SK-N-SH treated with all-trans-retinoic acid at 6 μM for 48 hours (cell line): ENCODE measurements around the gene CKMT2.

Experiments used
- ATAC-seq: fragments of 200-7000 bp; cut with Tn5 transposase; 3 replicates; pipeline ENCODE4 v1.9.1; 2020; ENCODE audit warnings: mild to moderate bottlenecking, moderate library complexity
- ARNTL ChIP-seq: fragments of 450-650 bp; formaldehyde crosslinking; IDR thresholded peaks from 2 replicates; pipeline ENCODE4 v1.5.0; 2020; ENCODE audit warnings: low read depth, mild to moderate bottlenecking, moderate library complexity, borderline replicate concordance
- BACH2 ChIP-seq: fragments of 250-450 bp; sonication (Bioruptor Pico); IDR thresholded peaks from 2 replicates; pipeline ENCODE4 v1.9.0; 2021; ENCODE audit warnings: mild to moderate bottlenecking, borderline replicate concordance
- CSDC2 ChIP-seq: fragments of 250-450 bp; sonication (Bioruptor Pico); IDR thresholded peaks from 2 replicates; pipeline ENCODE4 v1.5.0; 2020; ENCODE audit warnings: mild to moderate bottlenecking, moderate library complexity
- ESRRG ChIP-seq: fragments of 250-450 bp; sonication (Bioruptor Pico); IDR thresholded peaks from 2 replicates; pipeline ENCODE4 v1.6.1; 2021; ENCODE audit warnings: mild to moderate bottlenecking
- GLIS3 ChIP-seq: fragments of 250-450 bp; sonication (Bioruptor Pico); IDR thresholded peaks from 2 replicates; pipeline ENCODE4 v1.5.0; 2020; ENCODE audit warnings: mild to moderate bottlenecking, moderate library complexity
- ISL1 ChIP-seq: fragments of 250-450 bp; sonication (Bioruptor Pico); IDR thresholded peaks from 2 replicates; pipeline ENCODE4 v2.1.2; 2022; ENCODE audit warnings: mild to moderate bottlenecking, moderate library complexity
- OSR1 ChIP-seq: fragments of 250-450 bp; sonication (Bioruptor Pico); IDR thresholded peaks from 2 replicates; pipeline ENCODE4 v1.8.0; 2022; ENCODE audit warnings: moderate library complexity, mild to moderate bottlenecking, inconsistent platforms
- PATZ1 ChIP-seq: fragments of 250-450 bp; sonication (Bioruptor Pico); IDR thresholded peaks from 2 replicates; pipeline ENCODE4 v1.8.0; 2020; ENCODE audit warnings: mild to moderate bottlenecking, moderate library complexity, borderline replicate concordance
- PPARA ChIP-seq: fragments of 250-450 bp; sonication (Bioruptor Pico); IDR thresholded peaks from 2 replicates; pipeline ENCODE4 v1.5.0; 2020; ENCODE audit warnings: mild to moderate bottlenecking, borderline replicate concordance
- RARB ChIP-seq: fragments of 250-450 bp; sonication (Bioruptor Pico); IDR thresholded peaks from 2 replicates; pipeline ENCODE4 v1.8.0; 2021; ENCODE audit warnings: mild to moderate bottlenecking, moderate library complexity
- SNAI2 ChIP-seq: fragments of 250-450 bp; sonication (Bioruptor Pico); IDR thresholded peaks from 2 replicates; pipeline ENCODE4 v1.5.0; 2020; ENCODE audit warnings: mild to moderate bottlenecking, moderate library complexity
- TCF4 ChIP-seq: fragments of 250-450 bp; sonication (Bioruptor Pico); IDR thresholded peaks from 2 replicates; pipeline ENCODE4 v1.8.0; 2021; ENCODE audit warnings: mild to moderate bottlenecking, moderate library complexity, borderline replicate concordance
- TOX ChIP-seq: fragments of 250-450 bp; sonication (Bioruptor Pico); IDR thresholded peaks from 2 replicates; pipeline ENCODE4 v1.8.0; 2021; ENCODE audit warnings: mild to moderate bottlenecking, moderate library complexity, borderline replicate concordance
- ZC3H10 ChIP-seq: fragments of 250-450 bp; sonication (Bioruptor Pico); IDR thresholded peaks from 2 replicates; pipeline ENCODE4 v1.5.1; 2021; ENCODE audit warnings: mild to moderate bottlenecking, moderate library complexity
- ZFP3 ChIP-seq: fragments of 250-450 bp; sonication (Bioruptor Pico); IDR thresholded peaks from 2 replicates; pipeline ENCODE4 v1.5.0; 2020; ENCODE audit warnings: mild to moderate bottlenecking, moderate library complexity
- ZFP30 ChIP-seq: fragments of 450-650 bp; formaldehyde crosslinking; IDR thresholded peaks from 2 replicates; pipeline ENCODE4 v1.5.0; 2022; ENCODE audit warnings: mild to moderate bottlenecking, moderate library complexity
- ZNF565 ChIP-seq: fragments of 450-650 bp; formaldehyde crosslinking; conservative IDR thresholded peaks from 2 replicates; pipeline ENCODE4 v1.5.0; 2020; ENCODE audit warnings: low read depth, mild to moderate bottlenecking, moderate library complexity
- ZNF70 ChIP-seq: fragments of 450-650 bp; formaldehyde crosslinking; IDR thresholded peaks from 2 replicates; pipeline ENCODE4 v1.5.0; 2020; ENCODE audit warnings: mild to moderate bottlenecking, moderate library complexity
- ZNF8 ChIP-seq: fragments of 450-650 bp; formaldehyde crosslinking; IDR thresholded peaks from 2 replicates; pipeline ENCODE4 v1.5.0; 2020; ENCODE audit warnings: mild to moderate bottlenecking, moderate library complexity
- TF ChIP-seq, protein P1 (sequence below): fragments of 250-450 bp; sonication (Bioruptor Pico); IDR thresholded peaks from 2 replicates; pipeline ENCODE4 v1.5.0; 2020; ENCODE audit warnings: mild to moderate bottlenecking, moderate library complexity
- TF ChIP-seq, protein P2 (sequence below): fragments of 250-450 bp; sonication (Bioruptor Pico); IDR thresholded peaks from 2 replicates; pipeline ENCODE4 v1.8.0; 2021; ENCODE audit warnings: low read depth, mild to moderate bottlenecking, moderate library complexity, borderline replicate concordance
- TF ChIP-seq, protein P3 (sequence below): fragments of 250-450 bp; sonication (Bioruptor Pico); IDR thresholded peaks from 2 replicates; pipeline ENCODE4 v1.5.1; 2020; ENCODE audit warnings: low read depth, mild to moderate bottlenecking, moderate library complexity

CKMT2 gene

GRCh38 chr5:81230416-81230815, 2.7 kb upstream of the CKMT2 start:
- ATAC-seq = no peak
- TF ChIP-seq ARNTL (no peak), PPARA (no peak), GLIS3 (CRISPR knock-in tag) (no peak), OSR1 (CRISPR knock-in tag) (no peak), ZFP30 (CRISPR knock-in tag) (no peak), ZC3H10 (CRISPR knock-in tag) (no peak), TOX (no peak)
- TF ChIP-seq, protein P1, sequence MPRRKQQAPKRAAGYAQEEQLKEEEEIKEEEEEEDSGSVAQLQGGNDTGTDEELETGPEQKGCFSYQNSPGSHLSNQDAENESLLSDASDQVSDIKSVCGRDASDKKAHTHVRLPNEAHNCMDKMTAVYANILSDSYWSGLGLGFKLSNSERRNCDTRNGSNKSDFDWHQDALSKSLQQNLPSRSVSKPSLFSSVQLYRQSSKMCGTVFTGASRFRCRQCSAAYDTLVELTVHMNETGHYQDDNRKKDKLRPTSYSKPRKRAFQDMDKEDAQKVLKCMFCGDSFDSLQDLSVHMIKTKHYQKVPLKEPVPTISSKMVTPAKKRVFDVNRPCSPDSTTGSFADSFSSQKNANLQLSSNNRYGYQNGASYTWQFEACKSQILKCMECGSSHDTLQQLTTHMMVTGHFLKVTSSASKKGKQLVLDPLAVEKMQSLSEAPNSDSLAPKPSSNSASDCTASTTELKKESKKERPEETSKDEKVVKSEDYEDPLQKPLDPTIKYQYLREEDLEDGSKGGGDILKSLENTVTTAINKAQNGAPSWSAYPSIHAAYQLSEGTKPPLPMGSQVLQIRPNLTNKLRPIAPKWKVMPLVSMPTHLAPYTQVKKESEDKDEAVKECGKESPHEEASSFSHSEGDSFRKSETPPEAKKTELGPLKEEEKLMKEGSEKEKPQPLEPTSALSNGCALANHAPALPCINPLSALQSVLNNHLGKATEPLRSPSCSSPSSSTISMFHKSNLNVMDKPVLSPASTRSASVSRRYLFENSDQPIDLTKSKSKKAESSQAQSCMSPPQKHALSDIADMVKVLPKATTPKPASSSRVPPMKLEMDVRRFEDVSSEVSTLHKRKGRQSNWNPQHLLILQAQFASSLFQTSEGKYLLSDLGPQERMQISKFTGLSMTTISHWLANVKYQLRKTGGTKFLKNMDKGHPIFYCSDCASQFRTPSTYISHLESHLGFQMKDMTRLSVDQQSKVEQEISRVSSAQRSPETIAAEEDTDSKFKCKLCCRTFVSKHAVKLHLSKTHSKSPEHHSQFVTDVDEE (CRISPR knock-in tag) = no peak

GRCh38 chr5:81232464-81233079, 550 bp upstream of the CKMT2 start:
- ATAC-seq = no peak
- TF ChIP-seq ZNF8 (CRISPR knock-in tag) (no peak), TCF4 (CRISPR knock-in tag) (no peak), ZNF565 (no peak), ZNF70 (no peak), ARNTL (no peak), ISL1 (CRISPR knock-in tag) (no peak), CSDC2 (CRISPR knock-in tag) (no peak), ZC3H10 (CRISPR knock-in tag) (no peak), PATZ1 (CRISPR knock-in tag) (no peak), BACH2 (CRISPR knock-in tag) (no peak), TOX (no peak), RARB (CRISPR knock-in tag) (no peak), ESRRG (CRISPR knock-in tag) (no peak), ZFP3 (CRISPR knock-in tag) (no peak), OSR1 (CRISPR knock-in tag) (no peak), SNAI2 (CRISPR knock-in tag) (no peak)
- TF ChIP-seq, protein P1 (CRISPR knock-in tag) = no peak
- TF ChIP-seq, protein P2, sequence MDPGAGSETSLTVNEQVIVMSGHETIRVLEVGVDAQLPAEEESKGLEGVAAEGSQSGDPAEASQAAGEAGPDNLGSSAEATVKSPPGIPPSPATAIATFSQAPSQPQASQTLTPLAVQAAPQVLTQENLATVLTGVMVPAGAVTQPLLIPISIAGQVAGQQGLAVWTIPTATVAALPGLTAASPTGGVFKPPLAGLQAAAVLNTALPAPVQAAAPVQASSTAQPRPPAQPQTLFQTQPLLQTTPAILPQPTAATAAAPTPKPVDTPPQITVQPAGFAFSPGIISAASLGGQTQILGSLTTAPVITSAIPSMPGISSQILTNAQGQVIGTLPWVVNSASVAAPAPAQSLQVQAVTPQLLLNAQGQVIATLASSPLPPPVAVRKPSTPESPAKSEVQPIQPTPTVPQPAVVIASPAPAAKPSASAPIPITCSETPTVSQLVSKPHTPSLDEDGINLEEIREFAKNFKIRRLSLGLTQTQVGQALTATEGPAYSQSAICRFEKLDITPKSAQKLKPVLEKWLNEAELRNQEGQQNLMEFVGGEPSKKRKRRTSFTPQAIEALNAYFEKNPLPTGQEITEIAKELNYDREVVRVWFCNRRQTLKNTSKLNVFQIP (CRISPR knock-in tag) = no peak
- TF ChIP-seq, protein P3, sequence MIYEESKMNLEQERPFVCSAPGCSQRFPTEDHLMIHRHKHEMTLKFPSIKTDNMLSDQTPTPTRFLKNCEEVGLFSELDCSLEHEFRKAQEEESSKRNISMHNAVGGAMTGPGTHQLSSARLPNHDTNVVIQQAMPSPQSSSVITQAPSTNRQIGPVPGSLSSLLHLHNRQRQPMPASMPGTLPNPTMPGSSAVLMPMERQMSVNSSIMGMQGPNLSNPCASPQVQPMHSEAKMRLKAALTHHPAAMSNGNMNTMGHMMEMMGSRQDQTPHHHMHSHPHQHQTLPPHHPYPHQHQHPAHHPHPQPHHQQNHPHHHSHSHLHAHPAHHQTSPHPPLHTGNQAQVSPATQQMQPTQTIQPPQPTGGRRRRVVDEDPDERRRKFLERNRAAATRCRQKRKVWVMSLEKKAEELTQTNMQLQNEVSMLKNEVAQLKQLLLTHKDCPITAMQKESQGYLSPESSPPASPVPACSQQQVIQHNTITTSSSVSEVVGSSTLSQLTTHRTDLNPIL (CRISPR knock-in tag) = no peak
- TF ChIP-seq, all 23 proteins: peak for 0
